Stomach (tissue), 4 donors: Measurements from ENCODE around the gene L3MBTL4.

Experiments
- EP300 ChIP-seq: sonication (generic); formaldehyde crosslinking; IDR thresholded peaks from one replicate; pipeline ENCODE4 v1.6.1; 2017; ENCODE audit warnings: antibody characterized with exemption
- POLR2A ChIP-seq, 4 donors: fragments of 450-650 bp; IDR thresholded peaks; one replicate each; pipeline ENCODE4 v1.6.1; 2016; ENCODE audit warnings: antibody characterized with exemption in 4 of 4, control low read depth in 2 of 4, mild to moderate bottlenecking in 1 of 4, moderate library complexity in 1 of 4
- TF ChIP-seq, protein P1 (sequence below), 7 experiments: fragments of 450-650 bp in 4 of 7; fragments of 200-600 bp in 3 of 7; sonication (generic) in 3 of 7; IDR thresholded peaks; one replicate each; pipeline ENCODE4 v1.5.1; 2016 to 2019; ENCODE audit warnings: antibody characterized with exemption in 7 of 7, control low read depth in 2 of 7, mild to moderate bottlenecking in 1 of 7

DNA sequence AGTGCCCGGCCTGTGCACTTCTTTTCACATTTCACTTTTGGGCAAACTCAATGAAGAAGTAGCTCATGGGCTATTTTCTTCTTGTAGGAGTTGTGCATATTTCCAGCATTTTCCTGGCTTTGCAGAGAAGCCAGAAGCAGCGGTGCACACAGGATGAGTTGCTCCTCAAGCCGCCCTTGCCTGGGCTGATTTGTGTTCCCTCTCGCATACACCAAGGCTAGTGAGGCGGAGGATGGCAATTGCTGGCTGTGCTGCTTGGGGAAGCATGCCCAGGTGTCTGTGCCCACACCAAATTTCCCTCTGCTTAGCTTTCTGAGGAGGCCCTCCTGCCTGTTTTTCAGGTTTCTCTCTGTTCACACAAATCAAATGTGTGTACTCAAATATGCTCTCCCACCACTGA lies 434.0 kb downstream of the L3MBTL4 start:
- TF ChIP-seq POLR2A (IDR thresholded peaks at IDR 0.05) (no peak), EP300 (no peak)
- TF ChIP-seq, protein P1, sequence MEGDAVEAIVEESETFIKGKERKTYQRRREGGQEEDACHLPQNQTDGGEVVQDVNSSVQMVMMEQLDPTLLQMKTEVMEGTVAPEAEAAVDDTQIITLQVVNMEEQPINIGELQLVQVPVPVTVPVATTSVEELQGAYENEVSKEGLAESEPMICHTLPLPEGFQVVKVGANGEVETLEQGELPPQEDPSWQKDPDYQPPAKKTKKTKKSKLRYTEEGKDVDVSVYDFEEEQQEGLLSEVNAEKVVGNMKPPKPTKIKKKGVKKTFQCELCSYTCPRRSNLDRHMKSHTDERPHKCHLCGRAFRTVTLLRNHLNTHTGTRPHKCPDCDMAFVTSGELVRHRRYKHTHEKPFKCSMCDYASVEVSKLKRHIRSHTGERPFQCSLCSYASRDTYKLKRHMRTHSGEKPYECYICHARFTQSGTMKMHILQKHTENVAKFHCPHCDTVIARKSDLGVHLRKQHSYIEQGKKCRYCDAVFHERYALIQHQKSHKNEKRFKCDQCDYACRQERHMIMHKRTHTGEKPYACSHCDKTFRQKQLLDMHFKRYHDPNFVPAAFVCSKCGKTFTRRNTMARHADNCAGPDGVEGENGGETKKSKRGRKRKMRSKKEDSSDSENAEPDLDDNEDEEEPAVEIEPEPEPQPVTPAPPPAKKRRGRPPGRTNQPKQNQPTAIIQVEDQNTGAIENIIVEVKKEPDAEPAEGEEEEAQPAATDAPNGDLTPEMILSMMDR (IDR thresholded peaks at IDR 0.05) = no peak
